HG03342 (cell line): ENCODE results near the gene SERPINB13.

Experiments
- ATAC-seq: cut with Tn5 transposase; IDR thresholded peaks from one replicate; pipeline ENCODE4 v1.9.1; 2021; ENCODE audit warnings: mild to moderate bottlenecking, moderate library complexity; ENCODE audit not compliant: unreplicated experiment

The SERPINB13 gene, protein sequence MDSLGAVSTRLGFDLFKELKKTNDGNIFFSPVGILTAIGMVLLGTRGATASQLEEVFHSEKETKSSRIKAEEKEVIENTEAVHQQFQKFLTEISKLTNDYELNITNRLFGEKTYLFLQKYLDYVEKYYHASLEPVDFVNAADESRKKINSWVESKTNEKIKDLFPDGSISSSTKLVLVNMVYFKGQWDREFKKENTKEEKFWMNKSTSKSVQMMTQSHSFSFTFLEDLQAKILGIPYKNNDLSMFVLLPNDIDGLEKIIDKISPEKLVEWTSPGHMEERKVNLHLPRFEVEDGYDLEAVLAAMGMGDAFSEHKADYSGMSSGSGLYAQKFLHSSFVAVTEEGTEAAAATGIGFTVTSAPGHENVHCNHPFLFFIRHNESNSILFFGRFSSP

GRCh38 chr18:63586966-63587365 is at the start of gene SERPINB13:
Gene SERPINB13 (plus strand): TSS chr18:63587343. CDS start chr18:63588668, 1,325 bp downstream.
- ATAC-seq, result no peak

GRCh38 chr18:63539904-63540510 is 47.1 kb upstream of the SERPINB13 start:
- ATAC-seq, result no peak

GRCh38 chr18:63542069-63542468 is 45.1 kb upstream of the SERPINB13 start, which contains the start of gene SERPINB12:
Gene SERPINB12 (plus strand): TSS chr18:63542369. CDS start chr18:63556160, 13,791 bp downstream.
- no peak for ATAC-seq

GRCh38 chr18:63544017-63544416 is 43.1 kb upstream of the SERPINB13 start:
- ATAC-seq, result no peak

GRCh38 chr18:63545000-63545399 is 42.1 kb upstream of the SERPINB13 start:
- ATAC-seq, result no peak

DNA sequence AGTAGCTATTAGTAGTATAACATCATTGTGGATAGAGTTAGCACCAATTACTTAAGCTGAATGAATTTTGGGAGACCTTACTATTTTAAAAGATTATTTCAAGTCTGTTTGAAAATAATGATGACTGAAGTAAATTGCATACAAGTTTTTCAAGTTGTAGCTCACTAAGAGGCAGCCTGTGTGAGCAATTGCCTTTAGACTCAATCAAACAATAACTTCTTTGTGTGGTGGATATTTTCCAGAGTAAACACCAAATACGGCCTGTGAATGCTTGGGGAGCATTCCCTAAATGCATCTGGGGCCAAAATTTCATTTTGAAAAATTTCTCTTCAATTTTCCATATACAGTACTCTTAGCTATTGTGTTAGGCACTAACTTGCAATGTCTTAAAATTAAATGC is 37.1 kb upstream of the SERPINB13 start:
- no peak for ATAC-seq

GRCh38 chr18:63551769-63552168 is 35.4 kb upstream of the SERPINB13 start:
- ATAC-seq, result no peak

GRCh38 chr18:63552581-63552980 is 34.6 kb upstream of the SERPINB13 start:
- ATAC-seq, result no peak

GRCh38 chr18:63553081-63553480 is 34.1 kb upstream of the SERPINB13 start:
- no peak for ATAC-seq

DNA sequence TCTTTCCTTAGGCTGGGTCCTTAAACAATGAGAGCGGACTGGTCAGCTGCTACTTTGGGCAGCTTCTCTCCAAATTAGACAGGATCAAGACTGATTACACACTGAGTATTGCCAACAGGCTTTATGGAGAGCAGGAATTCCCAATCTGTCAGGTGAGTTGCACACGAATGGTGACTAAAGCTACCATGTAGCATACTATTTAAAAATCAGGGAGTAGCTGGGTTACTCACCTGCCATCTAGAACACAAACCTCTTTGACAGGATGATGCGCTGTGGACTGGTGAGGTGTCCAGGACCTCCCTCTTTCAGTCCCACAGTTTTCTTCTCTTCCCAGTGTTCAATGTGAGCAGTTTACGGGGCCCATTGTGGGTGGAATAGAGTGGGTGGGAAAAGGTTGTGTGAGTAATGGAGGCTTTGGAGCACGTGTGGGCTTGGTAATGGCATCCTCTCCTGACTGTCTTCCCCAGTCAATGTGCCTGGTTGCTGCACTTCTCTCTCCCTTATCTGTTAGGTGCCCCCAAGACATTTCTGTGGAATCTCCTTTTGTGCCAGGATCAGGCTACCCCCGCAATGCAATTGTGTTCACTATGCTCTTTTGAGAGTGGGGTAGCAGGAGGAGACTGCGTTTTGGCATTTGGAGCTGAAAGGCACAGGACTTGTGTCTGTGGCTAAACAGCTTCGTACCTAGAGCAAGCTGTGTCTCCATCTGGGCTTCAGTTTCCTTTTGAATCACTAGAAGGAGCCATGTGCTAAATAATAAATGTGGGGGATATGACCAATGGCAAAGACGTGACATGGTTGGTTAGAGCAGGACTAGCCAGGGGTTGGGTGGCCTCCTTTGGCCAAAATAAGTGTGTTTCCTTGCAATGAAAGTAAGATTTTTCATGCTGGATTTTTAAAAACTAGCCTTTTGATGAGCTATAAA is 27.3 kb upstream of the SERPINB13 start:
- no peak for ATAC-seq

- ATAC-seq, result peak; percentile 78
These were observed 24.9 kb upstream of the SERPINB13 start for GRCh38 chr18:63562284-63562683.

DNA sequence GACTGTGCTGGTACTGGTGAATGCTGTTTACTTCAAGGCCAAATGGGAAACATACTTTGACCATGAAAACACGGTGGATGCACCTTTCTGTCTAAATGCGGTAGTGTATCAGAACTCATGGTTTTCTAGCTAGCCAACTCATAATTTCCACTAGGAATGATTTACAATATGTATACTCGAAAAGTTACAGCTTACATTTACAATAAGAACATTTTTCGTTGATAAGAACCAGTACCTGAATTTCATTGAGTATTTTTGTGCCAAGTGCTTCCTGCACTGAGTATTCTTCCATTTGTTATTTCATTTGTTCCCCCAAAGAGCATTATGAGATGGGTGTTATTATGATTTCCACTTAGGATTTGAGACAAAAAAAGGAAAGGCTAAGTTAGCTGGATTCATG is 23.1 kb upstream of the SERPINB13 start:
- ATAC-seq, result no peak

DNA sequence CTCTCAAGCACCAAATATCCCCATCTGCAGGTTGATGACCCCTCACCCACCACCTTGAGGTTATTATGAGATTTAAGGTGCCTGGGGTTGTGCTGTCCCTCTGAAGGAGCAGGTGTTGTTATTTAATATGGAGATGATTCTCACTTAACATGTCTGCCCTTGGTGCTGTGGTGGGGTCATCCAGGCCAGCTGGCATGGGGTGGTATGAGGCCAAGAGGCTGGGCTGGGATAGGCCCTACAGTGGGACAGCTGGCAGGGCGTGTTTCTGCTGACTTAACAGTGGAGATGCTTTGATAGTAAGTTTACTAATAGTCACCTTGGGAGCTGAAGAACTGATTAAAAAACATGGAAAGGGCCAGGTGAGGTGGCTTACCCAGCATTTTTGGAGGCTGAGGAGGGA is 22.6 kb upstream of the SERPINB13 start:
- ATAC-seq, result no peak

DNA sequence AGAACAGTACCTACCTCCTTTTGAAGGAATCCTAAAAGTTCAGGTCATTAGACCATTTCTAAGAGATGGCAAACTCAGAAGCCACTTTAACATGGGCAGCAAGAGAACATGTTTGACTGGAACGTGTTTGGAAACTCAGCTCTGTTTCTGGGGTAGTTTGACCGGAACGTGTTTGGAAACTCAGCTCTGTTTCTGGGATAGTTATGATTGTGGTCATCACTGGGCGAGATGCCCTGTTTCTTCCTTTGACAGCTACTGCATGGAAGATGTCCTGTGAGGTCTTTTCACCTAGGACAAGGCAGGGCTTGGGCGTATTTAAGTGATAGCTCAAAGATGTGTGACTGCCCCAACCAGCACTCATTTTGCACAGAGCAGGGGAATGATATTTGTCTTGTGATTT is 19.9 kb upstream of the SERPINB13 start:
- ATAC-seq, result no peak

GRCh38 chr18:63567825-63568224 is 19.3 kb upstream of the SERPINB13 start:
- ATAC-seq, result no peak

DNA sequence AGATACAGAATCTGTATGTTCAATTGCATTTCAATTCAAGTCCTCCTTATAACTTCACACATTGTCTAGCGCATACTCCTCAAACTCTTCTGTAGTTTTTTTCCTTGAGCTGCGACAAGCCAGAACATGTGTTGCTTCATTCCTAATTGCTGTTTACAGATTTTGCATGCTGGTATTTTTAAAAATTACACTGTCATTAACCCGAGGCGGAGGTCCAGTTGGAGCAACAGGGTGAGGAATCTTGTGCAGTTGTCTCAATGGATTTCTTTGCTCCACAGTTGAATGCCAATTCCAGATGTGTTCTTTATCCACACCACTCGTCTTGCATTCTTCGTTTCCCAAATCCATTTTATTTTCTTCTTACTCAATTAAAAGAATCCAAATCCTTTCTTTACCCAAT is 16.4 kb upstream of the SERPINB13 start:
- ATAC-seq, result no peak

GRCh38 chr18:63575681-63576080 is 11.5 kb upstream of the SERPINB13 start:
- ATAC-seq, result no peak

DNA sequence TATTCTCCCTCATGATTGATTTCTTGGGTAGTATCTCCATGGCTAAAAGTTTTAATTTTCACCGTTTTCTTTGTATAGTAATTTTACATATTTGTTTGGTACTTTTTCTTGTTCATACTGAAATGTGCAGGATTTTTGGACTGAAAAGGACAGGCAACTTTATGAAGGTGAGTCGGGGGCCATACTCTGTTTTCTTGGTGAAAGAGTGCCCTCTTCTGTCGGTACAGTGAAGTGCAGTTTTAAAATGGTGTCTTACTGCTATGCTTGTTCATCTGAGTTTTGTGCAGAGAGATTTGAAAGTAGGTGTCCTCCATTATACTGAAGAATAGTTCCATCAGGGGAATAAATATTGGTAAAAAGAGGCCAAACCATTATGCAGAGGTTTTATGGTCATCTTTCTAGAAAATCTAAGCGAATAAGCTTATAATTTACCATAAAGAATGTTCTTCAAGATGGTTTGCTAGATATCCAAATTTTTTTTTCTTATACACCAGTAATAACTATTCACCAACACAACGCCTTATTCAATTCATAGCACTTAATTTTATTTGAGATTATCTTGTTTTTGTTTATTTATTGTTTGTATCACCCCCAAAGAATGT is 8.7 kb upstream of the SERPINB13 start:
- peak; percentile 76 for ATAC-seq

- no peak for ATAC-seq
These were observed 7.5 kb upstream of the SERPINB13 start for GRCh38 chr18:63579616-63580015.

DNA sequence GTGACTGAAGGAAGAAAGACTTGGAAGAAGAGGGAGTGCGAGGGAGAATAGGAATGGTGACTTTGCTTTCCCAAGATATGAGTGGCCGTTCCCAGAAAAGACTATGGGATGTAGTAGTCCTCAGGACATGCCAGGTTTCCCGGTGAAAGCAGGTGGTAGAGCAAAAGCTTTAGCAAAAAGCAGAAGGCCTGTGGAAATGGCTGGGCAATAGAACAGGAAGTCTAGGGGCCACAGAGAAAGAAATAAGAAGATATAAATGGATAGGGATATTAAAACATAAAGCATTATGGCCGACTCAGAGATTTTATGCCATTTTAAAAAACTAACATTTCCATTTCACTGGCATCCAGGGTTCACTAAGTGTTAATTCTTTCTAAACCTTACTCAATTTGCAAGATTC is 1.2 kb upstream of the SERPINB13 start:
- no peak for ATAC-seq

GRCh38 chr18:63586431-63586830 is 712 bp upstream of the SERPINB13 start:
- no peak for ATAC-seq
